ENCODE results near the gene C10orf67. TPM values are rescaled to one million over a fixed set of nuclear protein-coding genes. Genes with fewer than 3 reads are reported as not detected.

Gene C10orf67
- total and polyA plus RNA-seq, 4 experiments from 2014 or later = 0.16 to 0.31 TPM; not detected in 2

- H3K36me3 ChIP-seq (ENCODE audit: insufficient read depth, low read length) = no peaks in the 10 kb centered on the region
- no peaks in the 10 kb centered on the region for H3K36me3 Mint-ChIP-seq
- H3K4me3 Mint-ChIP-seq = peak overlapping the region in 2 of 8 donors; percentile 8 to 24
- no peaks in the 10 kb centered on the region for H3K9me3 ChIP-seq (ENCODE audit: control insufficient read depth in 1 of 2, low read length in 2 of 2)
- peaks cover 11% of the 10 kb centered on the region for H3K27me3 ChIP-seq (ENCODE audit: insufficient read depth, low read length)
- no peak overlapping the region for H3K27ac Mint-ChIP-seq
- H3K4me1 ChIP-seq (ENCODE audit: insufficient read depth, low read length) = no peaks in the 10 kb centered on the region
- no peak for DNase-seq
- intact Hi-C loops (cut with micrococcal nuclease) = no loop called here
- H3K4me1 Mint-ChIP-seq = peaks cover 0 to 12% (median 1%) of the 10 kb centered on the region in 4 donors
- H3K4me3 ChIP-seq (ENCODE audit: low read length in 2 of 2) = no peak overlapping the region
- ChIA-PET CTCF (ENCODE audit: partially characterized antibody) (no interaction called here), POLR2A (ENCODE audit: partially characterized antibody) (no interaction called here)
- no peak overlapping the region for H3K27ac ChIP-seq (ENCODE audit: low read depth, low read length)
- peaks cover 60 to 71% of the 10 kb centered on the region in 2 donors for H3K27me3 Mint-ChIP-seq
- no peaks in the 10 kb centered on the region for H3K9me3 Mint-ChIP-seq
Measured at GRCh38 chr10:23199768-23200511, 144.7 kb downstream of the C10orf67 start.

GRCh38 chr10:23198940-23199767 is 145.4 kb downstream of the C10orf67 start:
- Mint-ChIP-seq H3K27ac (no peak overlapping the region), H3K27me3 (peaks cover 59 to 64% of the 10 kb centered on the region in 2 donors), H3K4me3 (no peak overlapping the region), H3K4me1 (peaks cover 0 to 12% (median 1%) of the 10 kb centered on the region in 4 donors), H3K9me3 (no peaks in the 10 kb centered on the region), H3K36me3 (no peaks in the 10 kb centered on the region)
- H3K9me3 ChIP-seq (ENCODE audit: control insufficient read depth in 1 of 2, low read length in 2 of 2) = no peaks in the 10 kb centered on the region
- CTCF ChIA-PET (ENCODE audit: partially characterized antibody) = no interaction called here
- POLR2A ChIA-PET (ENCODE audit: partially characterized antibody) = no interaction called here
- no peak overlapping the region for H3K27ac ChIP-seq (ENCODE audit: low read depth, low read length)
- no peak for DNase-seq
- H3K27me3 ChIP-seq (ENCODE audit: insufficient read depth, low read length) = peaks cover 11% of the 10 kb centered on the region
- intact Hi-C loops (cut with micrococcal nuclease) = no loop called here
- H3K4me1 ChIP-seq (ENCODE audit: insufficient read depth, low read length) = no peaks in the 10 kb centered on the region
- no peak overlapping the region for H3K4me3 ChIP-seq (ENCODE audit: low read length in 2 of 2)
- H3K36me3 ChIP-seq (ENCODE audit: insufficient read depth, low read length) = no peaks in the 10 kb centered on the region

GRCh38 chr10:23198610-23198939 is 146.0 kb downstream of the C10orf67 start:
- no peak overlapping the region for H3K4me3 Mint-ChIP-seq
- Histone ChIP-seq H3K4me1 (ENCODE audit: insufficient read depth, low read length) (no peaks in the 10 kb centered on the region), H3K4me3 (ENCODE audit: low read length in 2 of 2) (no peak overlapping the region), H3K27ac (ENCODE audit: low read depth, low read length) (no peak overlapping the region), H3K27me3 (ENCODE audit: insufficient read depth, low read length) (peaks cover 11% of the 10 kb centered on the region), H3K36me3 (ENCODE audit: insufficient read depth, low read length) (no peaks in the 10 kb centered on the region), H3K9me3 (ENCODE audit: control insufficient read depth in 1 of 2, low read length in 2 of 2) (no peaks in the 10 kb centered on the region)
- no peak for DNase-seq
- no peaks in the 10 kb centered on the region for H3K36me3 Mint-ChIP-seq
- POLR2A ChIA-PET (ENCODE audit: partially characterized antibody) = no interaction called here
- peaks cover 0 to 15% (median 3%) of the 10 kb centered on the region in 4 donors for H3K4me1 Mint-ChIP-seq
- H3K9me3 Mint-ChIP-seq = peaks cover 0 to 2% (median 0%) of the 10 kb centered on the region in 8 donors
- no peak overlapping the region for H3K27ac Mint-ChIP-seq
- CTCF ChIA-PET (ENCODE audit: partially characterized antibody) = no interaction called here
- peaks cover 55 to 62% of the 10 kb centered on the region in 2 donors for H3K27me3 Mint-ChIP-seq
- intact Hi-C loops (cut with micrococcal nuclease) = no loop called here

DNA sequence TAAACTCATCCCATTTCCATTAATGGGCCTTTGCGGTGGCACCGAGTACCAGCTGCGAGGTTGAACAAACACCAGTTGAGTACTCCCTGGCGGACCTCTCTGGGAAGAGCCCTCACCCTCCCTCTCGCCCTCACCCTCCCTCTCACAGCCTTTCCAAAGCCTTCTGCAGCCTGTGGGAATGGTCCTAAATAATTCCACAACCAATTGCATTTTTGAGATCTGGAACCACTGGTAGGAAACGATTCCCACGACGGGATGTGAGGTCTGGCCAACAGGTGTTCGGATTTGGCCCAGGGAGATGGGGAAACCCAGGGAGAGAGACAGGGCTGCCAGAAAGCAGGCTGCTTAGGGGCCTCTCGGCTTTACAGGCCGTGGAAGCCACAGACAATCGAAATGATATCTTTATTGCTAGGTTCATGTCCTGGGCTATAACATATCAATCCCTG is 147.2 kb downstream of the C10orf67 start:
- CTCF ChIA-PET (ENCODE audit: partially characterized antibody) = interaction anchor here (1.2 kb wide), 1 partner anchor 39 kb away, joined by 3 read pairs; no protein-coding TSS in a partner anchor
- no peak overlapping the region for H3K27ac ChIP-seq (ENCODE audit: low read depth, low read length)
- Mint-ChIP-seq H3K4me3 (no peak overlapping the region), H3K27me3 (peaks cover 51 to 59% of the 10 kb centered on the region in 2 donors), H3K27ac (no peak overlapping the region), H3K9me3 (peaks cover 0 to 4% (median 0%) of the 10 kb centered on the region in 8 donors), H3K4me1 (peaks cover 0 to 16% (median 3%) of the 10 kb centered on the region in 4 donors), H3K36me3 (no peaks in the 10 kb centered on the region)
- no peak overlapping the region for H3K4me3 ChIP-seq (ENCODE audit: low read length in 2 of 2)
- no peaks in the 10 kb centered on the region for H3K36me3 ChIP-seq (ENCODE audit: insufficient read depth, low read length)
- H3K4me1 ChIP-seq (ENCODE audit: insufficient read depth, low read length) = no peaks in the 10 kb centered on the region
- no peak for DNase-seq
- POLR2A ChIA-PET (ENCODE audit: partially characterized antibody) = no interaction called here
- intact Hi-C loops (cut with micrococcal nuclease) = no loop called here
- H3K9me3 ChIP-seq (ENCODE audit: control insufficient read depth in 1 of 2, low read length in 2 of 2) = no peaks in the 10 kb centered on the region
- peaks cover 11% of the 10 kb centered on the region for H3K27me3 ChIP-seq (ENCODE audit: insufficient read depth, low read length)

DNA sequence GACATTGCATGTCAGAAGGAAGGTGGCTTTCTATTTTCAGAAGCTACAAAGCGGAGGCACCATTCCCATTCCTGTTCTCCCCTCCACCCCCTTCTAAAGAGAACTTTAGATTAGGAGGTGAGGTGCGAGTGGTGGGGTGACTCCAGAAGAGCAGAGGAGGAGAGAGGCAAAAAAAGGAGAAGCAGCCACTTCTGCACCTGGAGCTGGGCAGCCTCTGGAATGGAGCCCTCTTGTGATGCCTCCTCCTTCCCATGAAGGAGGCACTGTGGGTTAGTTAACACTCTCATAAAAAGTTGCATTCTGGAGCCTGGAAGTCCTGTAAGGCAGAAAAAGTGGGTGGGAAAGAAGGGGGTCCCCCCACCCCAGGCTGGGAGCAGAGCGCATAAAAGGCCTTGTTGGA is 147.7 kb downstream of the C10orf67 start:
- Mint-ChIP-seq H3K4me3 (no peak overlapping the region), H3K9me3 (peaks cover 0 to 4% (median 0%) of the 10 kb centered on the region in 8 donors), H3K36me3 (no peaks in the 10 kb centered on the region), H3K27me3 (peaks cover 49 to 54% of the 10 kb centered on the region in 2 donors), H3K4me1 (peaks cover 0 to 16% (median 4%) of the 10 kb centered on the region in 4 donors), H3K27ac (no peak overlapping the region)
- Histone ChIP-seq H3K27ac (ENCODE audit: low read depth, low read length) (no peak overlapping the region), H3K36me3 (ENCODE audit: insufficient read depth, low read length) (no peaks in the 10 kb centered on the region), H3K27me3 (ENCODE audit: insufficient read depth, low read length) (peaks cover 11% of the 10 kb centered on the region), H3K4me3 (ENCODE audit: low read length in 2 of 2) (no peak overlapping the region), H3K4me1 (ENCODE audit: insufficient read depth, low read length) (no peaks in the 10 kb centered on the region), H3K9me3 (ENCODE audit: control insufficient read depth in 1 of 2, low read length in 2 of 2) (no peaks in the 10 kb centered on the region)
- CTCF ChIA-PET (ENCODE audit: partially characterized antibody) = interaction anchor here (1.2 kb wide), 1 partner anchor 38 kb away, joined by 3 read pairs; no protein-coding TSS in a partner anchor
- DNase-seq = no peak
- intact Hi-C loops (cut with micrococcal nuclease) = no loop called here
- POLR2A ChIA-PET (ENCODE audit: partially characterized antibody) = no interaction called here

GRCh38 chr10:23195846-23196600 is 148.6 kb downstream of the C10orf67 start:
- Histone ChIP-seq H3K4me1 (ENCODE audit: insufficient read depth, low read length) (no peaks in the 10 kb centered on the region), H3K27me3 (ENCODE audit: insufficient read depth, low read length) (peaks cover 11% of the 10 kb centered on the region), H3K36me3 (ENCODE audit: insufficient read depth, low read length) (no peaks in the 10 kb centered on the region), H3K4me3 (ENCODE audit: low read length in 2 of 2) (no peak overlapping the region), H3K9me3 (ENCODE audit: control insufficient read depth in 1 of 2, low read length in 2 of 2) (no peaks in the 10 kb centered on the region), H3K27ac (ENCODE audit: low read depth, low read length) (no peak overlapping the region)
- intact Hi-C loops (cut with micrococcal nuclease) = no loop called here
- DNase-seq = no peak
- H3K4me1 Mint-ChIP-seq = peaks cover 0 to 16% (median 4%) of the 10 kb centered on the region in 4 donors
- H3K27ac Mint-ChIP-seq = no peak overlapping the region
- H3K9me3 Mint-ChIP-seq = peaks cover 0 to 4% (median 0%) of the 10 kb centered on the region in 8 donors
- H3K4me3 Mint-ChIP-seq = no peak overlapping the region
- peaks cover 46 to 47% of the 10 kb centered on the region in 2 donors for H3K27me3 Mint-ChIP-seq
- no peaks in the 10 kb centered on the region for H3K36me3 Mint-ChIP-seq
- POLR2A ChIA-PET (ENCODE audit: partially characterized antibody) = no interaction called here
- CTCF ChIA-PET (ENCODE audit: partially characterized antibody) = no interaction called here
